ENCODE measurements around the gene THSD1. TPM values are rescaled to one million over a fixed set of nuclear protein-coding genes. Genes with fewer than 3 reads are reported as not detected.

Gene THSD1
- total and polyA plus RNA-seq, 2 donors (not counting 1 experiment from before 2014, with no cell fraction given) = 0.34 to 0.58 TPM

GRCh38 chr13:52414051-52414450 lies 8.1 kb upstream of the THSD1 start:
- H3K9me3 Mint-ChIP-seq (ENCODE audit: insufficient read depth) = no peaks in the 10 kb centered on the region
- Histone ChIP-seq H3K4me3 (ENCODE audit: control extremely low read depth in 1 of 5, extremely low read depth in 1 of 5, insufficient read depth in 1 of 5, low read depth in 2 of 5, low read length in 4 of 5) (no peak overlapping the region), H3K9ac (ENCODE audit: low read length) (no peak overlapping the region), H3K27ac (ENCODE audit: low read length in 2 of 2) (no peak overlapping the region), H4K20me1 (ENCODE audit: control insufficient read depth, insufficient read depth, low read length, poor library complexity, severe bottlenecking) (no peaks in the 10 kb centered on the region), H3K4me2 (replicated peaks; ENCODE audit: low read depth, low read length, poor library complexity, severe bottlenecking) (no peak overlapping the region), H2AFZ (ENCODE audit: insufficient read depth, low read depth, low read length, poor library complexity, severe bottlenecking) (no peak overlapping the region), H3K79me2 (ENCODE audit: control insufficient read depth, insufficient read depth, low read length) (no peaks in the 10 kb centered on the region), H3K9me3 (ENCODE audit: control extremely low read depth in 1 of 3, control insufficient read depth in 2 of 3, insufficient read depth in 1 of 3, low read length in 2 of 3) (no peaks in the 10 kb centered on the region), H3K36me3 (replicated peaks in 1 of 2; ENCODE audit: control extremely low read depth in 1 of 2, control insufficient read depth in 1 of 2, extremely low read depth in 1 of 2, insufficient read depth in 2 of 2, low read length in 1 of 2) (peaks cover 14 to 49% of the 10 kb centered on the region in 2 experiments), H3K27me3 (replicated peaks in 1 of 4; ENCODE audit: control extremely low read depth in 1 of 4, control insufficient read depth in 3 of 4, insufficient read depth in 4 of 4, low read length in 3 of 4) (no peaks in the 10 kb centered on the region), H3K4me1 (ENCODE audit: control insufficient read depth in 2 of 2, insufficient read depth in 2 of 2, low read length in 2 of 2) (no peaks in the 10 kb centered on the region)
- H3K4me1 Mint-ChIP-seq = no peaks in the 10 kb centered on the region
- no peak overlapping the region for H3K4me3 Mint-ChIP-seq
- H3K27me3 Mint-ChIP-seq = no peaks in the 10 kb centered on the region
- DNase-seq = no peak
- ATAC-seq (ENCODE audit: low read depth) = no peak
- WGBS (ENCODE audit: insufficient coverage) = no CpG with 5 or more reads among the region's 1 CpG
- H3K27ac Mint-ChIP-seq = no peak overlapping the region
- TF ChIP-seq EZH2 (IDR thresholded peaks at IDR 0.05; ENCODE audit: borderline replicate concordance, insufficient read depth, low read depth, low read length, poor library complexity, severe bottlenecking) = no peak
- TF ChIP-seq, protein P1, sequence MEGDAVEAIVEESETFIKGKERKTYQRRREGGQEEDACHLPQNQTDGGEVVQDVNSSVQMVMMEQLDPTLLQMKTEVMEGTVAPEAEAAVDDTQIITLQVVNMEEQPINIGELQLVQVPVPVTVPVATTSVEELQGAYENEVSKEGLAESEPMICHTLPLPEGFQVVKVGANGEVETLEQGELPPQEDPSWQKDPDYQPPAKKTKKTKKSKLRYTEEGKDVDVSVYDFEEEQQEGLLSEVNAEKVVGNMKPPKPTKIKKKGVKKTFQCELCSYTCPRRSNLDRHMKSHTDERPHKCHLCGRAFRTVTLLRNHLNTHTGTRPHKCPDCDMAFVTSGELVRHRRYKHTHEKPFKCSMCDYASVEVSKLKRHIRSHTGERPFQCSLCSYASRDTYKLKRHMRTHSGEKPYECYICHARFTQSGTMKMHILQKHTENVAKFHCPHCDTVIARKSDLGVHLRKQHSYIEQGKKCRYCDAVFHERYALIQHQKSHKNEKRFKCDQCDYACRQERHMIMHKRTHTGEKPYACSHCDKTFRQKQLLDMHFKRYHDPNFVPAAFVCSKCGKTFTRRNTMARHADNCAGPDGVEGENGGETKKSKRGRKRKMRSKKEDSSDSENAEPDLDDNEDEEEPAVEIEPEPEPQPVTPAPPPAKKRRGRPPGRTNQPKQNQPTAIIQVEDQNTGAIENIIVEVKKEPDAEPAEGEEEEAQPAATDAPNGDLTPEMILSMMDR (IDR thresholded peaks at IDR 0.05) = no peak
- intact Hi-C loops (cut with micrococcal nuclease) = no loop called here
- ChIA-PET CTCF (no interaction called here), POLR2A (no interaction called here)

- Histone ChIP-seq H2AFZ (ENCODE audit: insufficient read depth, low read depth, low read length, poor library complexity, severe bottlenecking) (no peak overlapping the region), H3K27me3 (replicated peaks in 1 of 4; ENCODE audit: control extremely low read depth in 1 of 4, control insufficient read depth in 3 of 4, insufficient read depth in 4 of 4, low read length in 3 of 4) (no peaks in the 10 kb centered on the region), H3K9me3 (ENCODE audit: control extremely low read depth in 1 of 3, control insufficient read depth in 2 of 3, insufficient read depth in 1 of 3, low read length in 2 of 3) (peaks cover 0 to 3% (median 0%) of the 10 kb centered on the region in 3 donors), H3K79me2 (ENCODE audit: control insufficient read depth, insufficient read depth, low read length) (no peaks in the 10 kb centered on the region), H3K27ac (ENCODE audit: low read length in 2 of 2) (no peak overlapping the region), H3K9ac (ENCODE audit: low read length) (no peak overlapping the region), H3K4me3 (ENCODE audit: control extremely low read depth in 1 of 5, extremely low read depth in 1 of 5, insufficient read depth in 1 of 5, low read depth in 2 of 5, low read length in 4 of 5) (no peak overlapping the region), H3K4me2 (replicated peaks; ENCODE audit: low read depth, low read length, poor library complexity, severe bottlenecking) (no peak overlapping the region), H3K36me3 (replicated peaks in 1 of 2; ENCODE audit: control extremely low read depth in 1 of 2, control insufficient read depth in 1 of 2, extremely low read depth in 1 of 2, insufficient read depth in 2 of 2, low read length in 1 of 2) (peaks cover 14 to 42% of the 10 kb centered on the region in 2 experiments), H4K20me1 (ENCODE audit: control insufficient read depth, insufficient read depth, low read length, poor library complexity, severe bottlenecking) (no peaks in the 10 kb centered on the region), H3K4me1 (ENCODE audit: control insufficient read depth in 2 of 2, insufficient read depth in 2 of 2, low read length in 2 of 2) (no peaks in the 10 kb centered on the region)
- Mint-ChIP-seq H3K4me1 (no peaks in the 10 kb centered on the region), H3K4me3 (no peak overlapping the region), H3K27me3 (no peaks in the 10 kb centered on the region), H3K27ac (no peak overlapping the region), H3K9me3 (ENCODE audit: insufficient read depth) (no peaks in the 10 kb centered on the region)
- DNase-seq = no peak
- no peak for ATAC-seq (ENCODE audit: low read depth)
- ChIA-PET POLR2A (no interaction called here), CTCF (interaction anchor here (0.7 kb wide), 1 partner anchor 1777 kb away, joined by 3 read pairs; no protein-coding TSS in a partner anchor)
- TF ChIP-seq, protein P1 (IDR thresholded peaks at IDR 0.05) = no peak
- no peak for TF ChIP-seq EZH2 (IDR thresholded peaks at IDR 0.05; ENCODE audit: borderline replicate concordance, insufficient read depth, low read depth, low read length, poor library complexity, severe bottlenecking)
- intact Hi-C loops (cut with micrococcal nuclease) = no loop called here
- WGBS (ENCODE audit: insufficient coverage) = 83% methylated on average over 1 of the region's 1 CpG
Measured at GRCh38 chr13:52412128-52412527, 6.2 kb upstream of the THSD1 start.

All from B cell (primary cell).